Measurements from ENCODE around the gene HBE1. TPM values are rescaled to one million over a fixed set of nuclear protein-coding genes. Genes with fewer than 3 reads are reported as not detected.

The HBE1 gene
- total RNA-seq, 4 donors from 2014 or later = not detected

DNA sequence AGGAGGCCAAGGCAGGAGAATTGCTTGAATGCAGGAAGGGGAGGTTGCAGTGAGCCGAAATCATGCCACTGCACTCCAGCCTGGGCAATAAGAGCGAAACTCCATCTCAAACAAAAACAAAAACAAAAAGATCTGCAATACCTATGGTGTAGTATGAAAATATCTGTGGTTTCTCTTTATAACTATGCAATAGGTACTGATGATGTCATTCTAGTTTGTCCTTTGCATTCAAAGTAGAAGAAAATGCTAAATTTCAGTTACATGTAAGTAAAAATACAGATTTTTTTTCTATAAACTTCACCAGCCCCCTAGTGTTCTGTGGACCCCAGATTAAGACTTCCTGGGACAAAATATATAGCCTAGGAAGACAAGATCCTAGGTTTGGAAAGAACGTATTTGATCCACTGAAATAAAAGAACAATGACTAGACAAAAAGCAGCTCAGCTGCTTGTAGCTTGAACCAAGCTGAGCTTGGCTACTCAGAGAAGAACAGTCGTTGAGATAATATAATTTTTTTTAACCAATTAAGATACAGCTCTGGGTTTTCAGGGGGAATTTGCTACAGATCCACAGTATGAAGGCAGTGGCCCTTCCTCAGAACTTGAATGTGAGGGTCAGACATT is 2.8 kb upstream of the HBE1 start:
- DNase-seq = no peak
- TF ChIP-seq POLR2A (IDR thresholded peaks at IDR 0.05) = no peak
- TF ChIP-seq, protein P1, sequence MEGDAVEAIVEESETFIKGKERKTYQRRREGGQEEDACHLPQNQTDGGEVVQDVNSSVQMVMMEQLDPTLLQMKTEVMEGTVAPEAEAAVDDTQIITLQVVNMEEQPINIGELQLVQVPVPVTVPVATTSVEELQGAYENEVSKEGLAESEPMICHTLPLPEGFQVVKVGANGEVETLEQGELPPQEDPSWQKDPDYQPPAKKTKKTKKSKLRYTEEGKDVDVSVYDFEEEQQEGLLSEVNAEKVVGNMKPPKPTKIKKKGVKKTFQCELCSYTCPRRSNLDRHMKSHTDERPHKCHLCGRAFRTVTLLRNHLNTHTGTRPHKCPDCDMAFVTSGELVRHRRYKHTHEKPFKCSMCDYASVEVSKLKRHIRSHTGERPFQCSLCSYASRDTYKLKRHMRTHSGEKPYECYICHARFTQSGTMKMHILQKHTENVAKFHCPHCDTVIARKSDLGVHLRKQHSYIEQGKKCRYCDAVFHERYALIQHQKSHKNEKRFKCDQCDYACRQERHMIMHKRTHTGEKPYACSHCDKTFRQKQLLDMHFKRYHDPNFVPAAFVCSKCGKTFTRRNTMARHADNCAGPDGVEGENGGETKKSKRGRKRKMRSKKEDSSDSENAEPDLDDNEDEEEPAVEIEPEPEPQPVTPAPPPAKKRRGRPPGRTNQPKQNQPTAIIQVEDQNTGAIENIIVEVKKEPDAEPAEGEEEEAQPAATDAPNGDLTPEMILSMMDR (IDR thresholded peaks at IDR 0.05) = no peak
- no peaks in the 10 kb centered on the region for H3K36me3 ChIP-seq
- no peaks in the 10 kb centered on the region for H3K9me3 ChIP-seq
- no peak overlapping the region for H3K4me3 ChIP-seq
- no peaks in the 10 kb centered on the region for H3K4me1 ChIP-seq
- no peaks in the 10 kb centered on the region for H3K27me3 ChIP-seq
- no peak overlapping the region for H3K27ac ChIP-seq

DNA sequence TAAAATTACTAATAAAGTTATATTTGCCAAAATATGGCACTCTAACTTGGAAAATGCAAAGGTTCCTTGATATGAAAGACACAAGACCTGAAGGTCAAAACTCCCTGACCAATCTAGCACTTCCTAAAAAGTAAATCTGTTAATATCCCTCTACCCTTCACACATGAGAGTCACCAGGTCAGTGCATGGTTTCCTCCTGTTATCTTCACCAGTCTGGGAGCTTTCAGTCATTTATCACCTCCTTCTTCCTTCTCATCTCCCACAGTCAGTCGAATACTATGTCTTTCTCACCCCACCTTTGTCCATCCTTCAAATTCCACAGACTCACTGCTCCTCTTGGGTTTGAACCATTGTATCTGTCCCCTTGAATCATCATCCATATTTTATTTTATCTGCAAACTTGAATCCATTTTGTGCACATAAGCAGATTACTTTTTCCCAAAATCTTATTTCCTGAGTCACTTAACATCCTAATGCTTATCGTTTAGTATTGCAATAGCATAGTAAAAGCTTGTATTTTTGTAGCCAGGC is 2.6 kb downstream of the HBE1 start:
- TF ChIP-seq POLR2A (IDR thresholded peaks at IDR 0.05) = no peak
- TF ChIP-seq, protein P1 (IDR thresholded peaks at IDR 0.05) = no peak
- no peak for DNase-seq
- no peak overlapping the region for H3K27ac ChIP-seq
- H3K9me3 ChIP-seq = no peaks in the 10 kb centered on the region
- H3K4me3 ChIP-seq = no peak overlapping the region
- H3K36me3 ChIP-seq = no peaks in the 10 kb centered on the region
- no peaks in the 10 kb centered on the region for H3K27me3 ChIP-seq
- no peaks in the 10 kb centered on the region for H3K4me1 ChIP-seq

DNA sequence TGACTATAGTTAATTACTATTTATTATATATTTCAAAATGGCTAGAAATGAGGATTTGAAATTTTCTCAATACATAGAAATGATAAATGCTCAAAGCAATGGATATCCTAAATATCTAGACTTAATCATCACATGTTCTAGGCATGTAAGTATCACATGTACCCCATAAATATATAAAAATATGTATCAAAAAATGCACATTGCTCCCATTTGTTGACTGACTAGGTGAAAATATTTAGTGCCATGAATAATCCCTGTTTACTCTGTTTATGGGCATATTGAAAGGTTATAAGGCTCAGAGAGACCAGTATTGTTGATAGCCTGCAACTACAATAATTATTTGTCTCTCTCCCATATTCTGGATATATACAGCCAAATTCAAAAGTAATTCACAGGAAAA is 3.1 kb downstream of the HBE1 start:
- no peak for DNase-seq
- Histone ChIP-seq H3K27ac (no peak overlapping the region), H3K36me3 (no peaks in the 10 kb centered on the region), H3K4me3 (no peak overlapping the region), H3K27me3 (no peaks in the 10 kb centered on the region), H3K4me1 (no peaks in the 10 kb centered on the region), H3K9me3 (no peaks in the 10 kb centered on the region)
- TF ChIP-seq POLR2A (IDR thresholded peaks at IDR 0.05) = no peak
- TF ChIP-seq, protein P1 (IDR thresholded peaks at IDR 0.05) = no peak

DNA sequence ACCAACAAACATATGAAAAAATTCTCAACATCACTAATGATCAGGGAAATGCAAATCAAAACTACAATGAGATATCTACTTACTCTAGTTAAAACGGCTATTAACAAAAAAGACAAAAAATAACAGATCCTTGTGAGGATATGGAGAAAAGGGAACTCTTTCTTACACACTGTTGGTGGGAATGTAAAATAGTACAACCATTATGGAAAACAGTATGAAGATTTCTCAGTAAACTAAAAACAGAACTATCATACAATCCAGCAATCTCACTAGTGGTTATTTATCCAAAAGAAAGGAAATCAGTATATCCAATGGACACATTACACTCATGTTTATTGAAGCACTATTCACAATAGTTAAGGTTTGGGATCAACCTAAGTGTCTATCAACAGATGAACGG is 3.9 kb downstream of the HBE1 start:
- H3K9me3 ChIP-seq = no peaks in the 10 kb centered on the region
- H3K27me3 ChIP-seq = no peaks in the 10 kb centered on the region
- no peak overlapping the region for H3K27ac ChIP-seq
- no peaks in the 10 kb centered on the region for H3K36me3 ChIP-seq
- TF ChIP-seq, protein P1 (IDR thresholded peaks at IDR 0.05) = no peak
- TF ChIP-seq POLR2A (IDR thresholded peaks at IDR 0.05) = no peak
- no peak overlapping the region for H3K4me3 ChIP-seq
- DNase-seq = no peak
- no peaks in the 10 kb centered on the region for H3K4me1 ChIP-seq

DNA sequence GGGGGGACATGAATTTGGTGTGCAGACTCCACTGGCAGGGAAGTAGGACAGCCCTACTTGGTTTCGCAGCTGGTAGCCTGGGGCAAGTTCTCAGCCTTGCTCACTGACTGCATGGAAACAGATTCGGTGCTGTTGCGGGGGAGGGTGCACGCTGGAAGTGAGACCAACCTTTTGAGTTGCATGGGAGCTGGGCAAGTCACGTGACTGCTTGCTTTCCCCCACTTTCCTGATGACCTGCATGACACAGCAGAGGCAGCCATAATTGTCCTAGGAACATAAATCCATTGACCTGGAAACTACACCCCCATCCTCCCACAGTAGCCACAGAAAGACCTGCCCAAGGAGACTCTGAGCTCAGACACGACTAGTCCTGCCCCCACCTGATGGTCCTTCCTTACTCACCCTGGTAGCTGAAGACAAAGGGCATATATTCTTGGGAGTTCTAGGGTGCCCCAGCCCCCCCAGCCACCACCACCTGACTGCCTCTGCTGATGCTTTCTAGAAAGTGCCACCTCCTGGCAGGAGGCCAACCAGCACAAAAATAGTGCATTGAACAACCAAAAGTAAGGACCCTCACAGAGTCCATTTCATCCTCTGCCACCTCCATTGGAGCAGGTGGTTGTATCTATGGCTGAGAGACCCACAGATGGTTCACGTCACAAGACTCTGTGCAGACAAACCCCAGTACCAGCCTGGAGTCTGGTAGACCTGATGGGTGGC is 11.0 kb downstream of the HBE1 start:
- no peak for DNase-seq
- H3K4me3 ChIP-seq = no peak overlapping the region
- TF ChIP-seq POLR2A (IDR thresholded peaks at IDR 0.05) = no peak
- TF ChIP-seq, protein P1 (IDR thresholded peaks at IDR 0.05) = no peak
- no peaks in the 10 kb centered on the region for H3K4me1 ChIP-seq
- H3K9me3 ChIP-seq = no peaks in the 10 kb centered on the region
- H3K27ac ChIP-seq = no peak overlapping the region
- no peaks in the 10 kb centered on the region for H3K36me3 ChIP-seq
- no peaks in the 10 kb centered on the region for H3K27me3 ChIP-seq

All from Peyer's patch (tissue), 4 donors.